ENCODE data around the gene VAT1L. TPM values are rescaled to one million over a fixed set of nuclear protein-coding genes. Genes with fewer than 3 reads are reported as not detected.

VAT1L gene, protein sequence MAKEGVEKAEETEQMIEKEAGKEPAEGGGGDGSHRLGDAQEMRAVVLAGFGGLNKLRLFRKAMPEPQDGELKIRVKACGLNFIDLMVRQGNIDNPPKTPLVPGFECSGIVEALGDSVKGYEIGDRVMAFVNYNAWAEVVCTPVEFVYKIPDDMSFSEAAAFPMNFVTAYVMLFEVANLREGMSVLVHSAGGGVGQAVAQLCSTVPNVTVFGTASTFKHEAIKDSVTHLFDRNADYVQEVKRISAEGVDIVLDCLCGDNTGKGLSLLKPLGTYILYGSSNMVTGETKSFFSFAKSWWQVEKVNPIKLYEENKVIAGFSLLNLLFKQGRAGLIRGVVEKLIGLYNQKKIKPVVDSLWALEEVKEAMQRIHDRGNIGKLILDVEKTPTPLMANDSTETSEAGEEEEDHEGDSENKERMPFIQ
- total RNA-seq: 0.24 TPM
- 0.34 TPM for polyA plus RNA-seq
- long read RNA-seq, donor 1: 0 reads
- long read RNA-seq, donor 2: 0 reads
- long read RNA-seq, donor 3: 0 reads
- long read RNA-seq, donor 4: 0 reads
- long read RNA-seq, donor 5: 0 reads
- long read RNA-seq, donor 6: 0 reads
- long read RNA-seq, donor 7, partial matches to known transcripts: 0 of 1 reads
- long read RNA-seq, donor 7, other reads (novel, unspliced or antisense): 0 of 1 reads
- long read RNA-seq, donor 8: 0 reads
- long read RNA-seq, donor 9: 0 reads
- long read RNA-seq, donor 10: 0 reads

GRCh38 chr16:77788181-77789084 is at the start of gene VAT1L:
TSS of gene VAT1L (plus strand) at chr16:77788564. CDS start at chr16:77788683, 119 bp downstream.
- no peaks in the 10 kb centered on the region for H3K4me1 ChIP-seq (ENCODE audit: control insufficient read depth in 2 of 2, insufficient read depth in 2 of 2, low read length in 2 of 2)
- 2% methylated on average over 78 of the region's 78 CpGs for WGBS
- no peak for DNase-seq (ENCODE audit: low read depth in 6 of 9, low spot score in 9 of 9)
- no peak within 1 kb of the TSS for H3K4me3 ChIP-seq (ENCODE audit: low read length in 2 of 2)
- H3K27ac ChIP-seq (ENCODE audit: low read depth in 1 of 2, low read length in 1 of 2): no peak within 1 kb of the TSS
- H3K27me3 ChIP-seq (ENCODE audit: control insufficient read depth in 2 of 2, insufficient read depth in 1 of 2, low read length in 1 of 2): peaks cover 41 to 42% of the 10 kb centered on the region in 2 donors
- no peaks in the 10 kb centered on the region for H3K9me3 ChIP-seq (ENCODE audit: control insufficient read depth in 2 of 2, insufficient read depth in 1 of 2, low read length in 1 of 2)
- no peaks in the 10 kb centered on the region for H3K36me3 ChIP-seq (ENCODE audit: control insufficient read depth in 2 of 2, insufficient read depth in 2 of 2, low read length in 1 of 2)

DNA sequence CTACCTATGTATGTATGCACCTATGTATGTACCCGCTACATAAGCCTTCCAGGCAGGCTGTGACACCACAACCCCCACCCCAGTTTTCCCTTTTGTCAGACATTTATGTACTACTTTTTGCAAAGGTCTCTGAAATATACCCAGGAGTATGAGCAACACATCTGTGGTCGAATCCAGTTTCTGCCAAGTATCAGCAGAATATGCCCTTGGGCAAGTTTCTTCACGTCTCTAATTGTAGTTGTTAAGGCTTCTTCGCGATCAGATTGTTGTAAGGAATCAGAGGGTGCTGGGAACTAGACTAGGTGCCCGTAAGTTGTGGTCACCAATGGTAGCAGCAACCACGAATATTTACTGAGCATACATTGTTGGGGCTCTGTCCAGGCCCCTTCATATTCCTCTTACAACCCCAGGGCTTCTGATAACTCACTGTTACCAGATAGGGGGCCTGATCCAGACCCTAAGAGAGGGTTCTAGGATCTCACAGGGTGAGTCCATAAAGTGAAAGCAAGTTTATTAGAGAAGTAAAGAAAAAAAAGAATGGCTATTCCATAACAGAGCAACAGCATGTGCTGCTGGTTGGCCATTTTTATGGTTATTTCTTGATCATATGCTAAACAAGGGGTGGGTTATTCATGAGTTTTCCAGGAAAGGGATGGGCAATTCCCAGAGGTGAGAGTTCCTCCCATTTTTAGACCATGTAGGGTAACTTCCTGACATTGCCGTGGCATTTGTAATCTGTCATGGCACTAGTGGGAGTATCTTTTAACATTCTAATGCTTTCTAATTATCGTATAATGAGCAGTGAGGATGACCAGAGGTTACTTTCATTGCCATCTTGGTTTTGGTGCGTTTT is 49.4 kb upstream of the VAT1L start:
- no peaks in the 10 kb centered on the region for H3K4me1 ChIP-seq (ENCODE audit: control insufficient read depth in 2 of 2, insufficient read depth in 2 of 2, low read length in 2 of 2)
- WGBS: 85% methylated on average over 10 of the region's 10 CpGs
- DNase-seq (ENCODE audit: low read depth in 6 of 9, low spot score in 9 of 9): no peak
- no peaks in the 10 kb centered on the region for H3K36me3 ChIP-seq (ENCODE audit: control insufficient read depth in 2 of 2, insufficient read depth in 2 of 2, low read length in 1 of 2)
- no peaks in the 10 kb centered on the region for H3K9me3 ChIP-seq (ENCODE audit: control insufficient read depth in 2 of 2, insufficient read depth in 1 of 2, low read length in 1 of 2)
- H3K27ac ChIP-seq (ENCODE audit: low read depth in 1 of 2, low read length in 1 of 2): no peak overlapping the region
- no peak overlapping the region for H3K4me3 ChIP-seq (ENCODE audit: low read length in 2 of 2)
- H3K27me3 ChIP-seq (ENCODE audit: control insufficient read depth in 2 of 2, insufficient read depth in 1 of 2, low read length in 1 of 2): no peaks in the 10 kb centered on the region

DNA sequence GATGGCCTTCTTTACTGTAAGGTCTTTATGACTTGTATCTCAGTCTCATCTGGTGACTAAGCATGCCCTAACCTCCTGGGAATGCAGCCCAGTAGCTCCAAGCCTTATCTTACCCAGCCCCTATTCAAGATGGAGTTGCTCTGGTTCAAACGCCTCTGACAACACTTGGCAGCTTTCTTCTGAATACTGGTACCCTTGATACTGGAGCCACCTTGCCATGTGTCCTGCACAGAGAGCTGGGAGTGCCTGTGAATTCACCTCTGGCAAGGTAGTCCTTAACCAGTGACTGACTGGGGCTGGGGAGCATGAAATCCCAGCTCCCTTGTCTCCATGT is 48.8 kb upstream of the VAT1L start:
- Histone ChIP-seq H3K27me3 (ENCODE audit: control insufficient read depth in 2 of 2, insufficient read depth in 1 of 2, low read length in 1 of 2) (no peaks in the 10 kb centered on the region), H3K27ac (ENCODE audit: low read depth in 1 of 2, low read length in 1 of 2) (no peak overlapping the region), H3K36me3 (ENCODE audit: control insufficient read depth in 2 of 2, insufficient read depth in 2 of 2, low read length in 1 of 2) (no peaks in the 10 kb centered on the region), H3K4me1 (ENCODE audit: control insufficient read depth in 2 of 2, insufficient read depth in 2 of 2, low read length in 2 of 2) (no peaks in the 10 kb centered on the region), H3K4me3 (ENCODE audit: low read length in 2 of 2) (no peak overlapping the region), H3K9me3 (ENCODE audit: control insufficient read depth in 2 of 2, insufficient read depth in 1 of 2, low read length in 1 of 2) (no peaks in the 10 kb centered on the region)
- 92% methylated on average over 1 of the region's 1 CpG for WGBS
- DNase-seq (ENCODE audit: low read depth in 6 of 9, low spot score in 9 of 9): no peak

DNA sequence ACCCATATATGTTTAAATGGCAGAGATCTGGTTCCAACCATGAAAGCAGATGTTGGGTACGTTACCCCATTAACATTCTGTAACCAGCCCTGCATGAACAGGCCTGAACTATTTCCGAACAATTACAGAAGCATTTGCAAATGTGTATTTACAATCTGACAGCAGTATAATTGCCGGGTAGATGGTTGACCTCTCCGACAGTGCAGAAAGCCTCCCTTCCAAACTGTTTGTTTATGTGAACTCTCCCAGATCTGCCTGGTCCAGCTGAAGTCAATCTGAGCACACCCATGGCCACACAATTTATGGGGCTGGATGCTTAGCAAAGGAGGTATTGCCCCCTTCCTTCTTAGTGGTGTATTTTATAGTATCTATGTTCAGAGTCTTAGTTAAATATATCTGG is 44.2 kb upstream of the VAT1L start:
- H3K36me3 ChIP-seq (ENCODE audit: control insufficient read depth in 2 of 2, insufficient read depth in 2 of 2, low read length in 1 of 2): no peaks in the 10 kb centered on the region
- no peak for DNase-seq (ENCODE audit: low read depth in 6 of 9, low spot score in 9 of 9)
- no peaks in the 10 kb centered on the region for H3K27me3 ChIP-seq (ENCODE audit: control insufficient read depth in 2 of 2, insufficient read depth in 1 of 2, low read length in 1 of 2)
- WGBS: 93% methylated on average over 4 of the region's 4 CpGs
- H3K27ac ChIP-seq (ENCODE audit: low read depth in 1 of 2, low read length in 1 of 2): no peak overlapping the region
- H3K4me1 ChIP-seq (ENCODE audit: control insufficient read depth in 2 of 2, insufficient read depth in 2 of 2, low read length in 2 of 2): no peaks in the 10 kb centered on the region
- no peak overlapping the region for H3K4me3 ChIP-seq (ENCODE audit: low read length in 2 of 2)
- H3K9me3 ChIP-seq (ENCODE audit: control insufficient read depth in 2 of 2, insufficient read depth in 1 of 2, low read length in 1 of 2): no peaks in the 10 kb centered on the region

DNA sequence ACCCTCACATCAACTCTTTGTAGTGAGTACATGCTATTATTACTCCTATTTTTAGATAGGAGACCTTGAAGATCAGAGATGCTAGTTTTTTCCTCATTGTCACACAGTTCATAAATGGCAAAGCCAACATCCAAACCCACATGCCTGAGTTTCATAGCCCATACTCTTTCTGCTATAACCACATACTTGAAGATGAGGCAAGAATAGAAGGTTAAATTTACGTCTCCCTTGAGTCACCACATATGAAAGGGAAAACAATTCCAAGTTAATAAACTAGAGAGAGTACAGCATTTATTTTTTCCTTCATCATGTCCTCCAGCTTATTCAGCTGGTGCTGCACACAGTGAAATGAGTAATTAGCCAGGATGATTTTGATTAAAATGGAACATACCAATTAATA is 42.4 kb upstream of the VAT1L start:
- no peaks in the 10 kb centered on the region for H3K4me1 ChIP-seq (ENCODE audit: control insufficient read depth in 2 of 2, insufficient read depth in 2 of 2, low read length in 2 of 2)
- 95% methylated on average over 1 of the region's 1 CpG for WGBS

GRCh38 chr16:77748421-77749005 is 39.9 kb upstream of the VAT1L start:
- Histone ChIP-seq H3K4me1 (ENCODE audit: control insufficient read depth in 2 of 2, insufficient read depth in 2 of 2, low read length in 2 of 2) (no peaks in the 10 kb centered on the region), H3K36me3 (ENCODE audit: control insufficient read depth in 2 of 2, insufficient read depth in 2 of 2, low read length in 1 of 2) (no peaks in the 10 kb centered on the region), H3K27me3 (ENCODE audit: control insufficient read depth in 2 of 2, insufficient read depth in 1 of 2, low read length in 1 of 2) (no peaks in the 10 kb centered on the region), H3K9me3 (ENCODE audit: control insufficient read depth in 2 of 2, insufficient read depth in 1 of 2, low read length in 1 of 2) (no peaks in the 10 kb centered on the region), H3K4me3 (ENCODE audit: low read length in 2 of 2) (no peak overlapping the region), H3K27ac (ENCODE audit: low read depth in 1 of 2, low read length in 1 of 2) (no peak overlapping the region)
- DNase-seq (ENCODE audit: low read depth in 6 of 9, low spot score in 9 of 9): no peak
- WGBS: 93% methylated on average over 7 of the region's 7 CpGs

More for the DNA sequence above, 42.4 kb upstream of the VAT1L start:
- Histone ChIP-seq H3K4me3 (ENCODE audit: low read length in 2 of 2) (no peak overlapping the region), H3K9me3 (ENCODE audit: control insufficient read depth in 2 of 2, insufficient read depth in 1 of 2, low read length in 1 of 2) (no peaks in the 10 kb centered on the region), H3K27ac (ENCODE audit: low read depth in 1 of 2, low read length in 1 of 2) (no peak overlapping the region), H3K27me3 (ENCODE audit: control insufficient read depth in 2 of 2, insufficient read depth in 1 of 2, low read length in 1 of 2) (no peaks in the 10 kb centered on the region), H3K36me3 (ENCODE audit: control insufficient read depth in 2 of 2, insufficient read depth in 2 of 2, low read length in 1 of 2) (no peaks in the 10 kb centered on the region)
- no peak for DNase-seq (ENCODE audit: low read depth in 6 of 9, low spot score in 9 of 9)

- no peak overlapping the region for H3K4me3 ChIP-seq (ENCODE audit: low read length in 2 of 2)
- no peaks in the 10 kb centered on the region for H3K36me3 ChIP-seq (ENCODE audit: control insufficient read depth in 2 of 2, insufficient read depth in 2 of 2, low read length in 1 of 2)
- H3K27ac ChIP-seq (ENCODE audit: low read depth in 1 of 2, low read length in 1 of 2): no peak overlapping the region
- H3K27me3 ChIP-seq (ENCODE audit: control insufficient read depth in 2 of 2, insufficient read depth in 1 of 2, low read length in 1 of 2): no peaks in the 10 kb centered on the region
- DNase-seq (ENCODE audit: low read depth in 6 of 9, low spot score in 9 of 9): no peak
- no peaks in the 10 kb centered on the region for H3K4me1 ChIP-seq (ENCODE audit: control insufficient read depth in 2 of 2, insufficient read depth in 2 of 2, low read length in 2 of 2)
- H3K9me3 ChIP-seq (ENCODE audit: control insufficient read depth in 2 of 2, insufficient read depth in 1 of 2, low read length in 1 of 2): no peaks in the 10 kb centered on the region
- WGBS: 50% methylated on average over 1 of the region's 1 CpG
These were observed 38.9 kb upstream of the VAT1L start for GRCh38 chr16:77749415-77749814.

DNA sequence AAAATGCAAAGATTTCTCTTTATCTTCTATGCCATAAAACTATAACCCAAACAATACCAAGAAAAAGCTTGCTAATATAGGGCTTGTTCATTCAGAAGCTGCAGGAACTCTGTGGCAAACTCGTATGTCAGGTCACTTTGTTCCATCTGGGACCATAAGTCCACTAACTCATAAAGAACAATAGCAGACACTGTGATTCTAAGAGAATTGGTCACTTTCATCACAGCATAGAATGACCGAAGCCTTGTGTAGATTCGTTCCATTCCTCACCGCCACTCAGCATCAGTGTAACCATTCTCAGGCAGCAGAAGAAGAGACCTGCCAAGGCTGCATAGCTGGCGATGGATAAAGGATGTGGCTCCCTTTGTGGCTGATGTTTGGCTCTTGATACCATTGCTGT is 30.3 kb upstream of the VAT1L start:
- no peaks in the 10 kb centered on the region for H3K4me1 ChIP-seq (ENCODE audit: control insufficient read depth in 2 of 2, insufficient read depth in 2 of 2, low read length in 2 of 2)
- no peaks in the 10 kb centered on the region for H3K9me3 ChIP-seq (ENCODE audit: control insufficient read depth in 2 of 2, insufficient read depth in 1 of 2, low read length in 1 of 2)
- 83% methylated on average over 5 of the region's 5 CpGs for WGBS
- H3K27ac ChIP-seq (ENCODE audit: low read depth in 1 of 2, low read length in 1 of 2): no peak overlapping the region
- no peak for DNase-seq (ENCODE audit: low read depth in 6 of 9, low spot score in 9 of 9)
- H3K4me3 ChIP-seq (ENCODE audit: low read length in 2 of 2): no peak overlapping the region
- H3K36me3 ChIP-seq (ENCODE audit: control insufficient read depth in 2 of 2, insufficient read depth in 2 of 2, low read length in 1 of 2): no peaks in the 10 kb centered on the region
- no peaks in the 10 kb centered on the region for H3K27me3 ChIP-seq (ENCODE audit: control insufficient read depth in 2 of 2, insufficient read depth in 1 of 2, low read length in 1 of 2)

Data from thymus (tissue), 14 donors.